Hematopoietic multipotent progenitor cell treated with erythropoietin and hydrocortisone succinate and interleukin-3 and kit ligand, for 6 days (in vitro differentiated cells): Measurements from ENCODE around the gene HRH1.
A peak's percentile ranks its signal among the peaks of the same experiment; 100 is the strongest.
"Not testable (repeated sequence)": the region's sequence is repeated elsewhere in the genome, so short reads cannot be mapped to it uniquely, and the experiment has no call there.

Source experiments
- DNase-seq: peaks from one replicate; pipeline ENCODE4 v3.0.0-alpha.2; 2015

HRH1 gene

GRCh38 chr3:11173828-11174465 is 19.7 kb downstream of the HRH1 start:
- no peak for DNase-seq

- DNase-seq: no peak
Observed at GRCh38 chr3:11178421-11178820, 24.1 kb downstream of the HRH1 start.

GRCh38 chr3:11184328-11184969 is 30.2 kb downstream of the HRH1 start:
- not testable (repeated sequence) for DNase-seq

GRCh38 chr3:11185144-11185543 is 30.9 kb downstream of the HRH1 start:
- no peak for DNase-seq

GRCh38 chr3:11185564-11186317 is 31.4 kb downstream of the HRH1 start:
- DNase-seq: no peak

- no peak for DNase-seq
Observed at GRCh38 chr3:11186318-11186692, 32.0 kb downstream of the HRH1 start.

- no peak for DNase-seq
Observed at GRCh38 chr3:11186771-11187191, 32.5 kb downstream of the HRH1 start.

- no peak for DNase-seq
Observed at GRCh38 chr3:11187681-11188080, 33.4 kb downstream of the HRH1 start.

- DNase-seq: no peak
Observed at GRCh38 chr3:11188231-11188630, 33.9 kb downstream of the HRH1 start.

GRCh38 chr3:11195201-11195600 is 40.9 kb downstream of the HRH1 start:
- no peak for DNase-seq

GRCh38 chr3:11195721-11196332 is 41.5 kb downstream of the HRH1 start:
- DNase-seq: no peak

GRCh38 chr3:11197484-11197883 is 43.2 kb downstream of the HRH1 start:
- DNase-seq: no peak

- no peak for DNase-seq
Observed at GRCh38 chr3:11198070-11198469, 43.8 kb downstream of the HRH1 start.

- DNase-seq: no peak
Observed at GRCh38 chr3:11198495-11198894, 44.2 kb downstream of the HRH1 start.

GRCh38 chr3:11199902-11200845 is 45.9 kb downstream of the HRH1 start:
- DNase-seq: no peak

- DNase-seq: no peak
Observed at GRCh38 chr3:11201251-11202019, 47.1 kb downstream of the HRH1 start.

GRCh38 chr3:11203961-11204360 is 49.7 kb downstream of the HRH1 start:
- DNase-seq: no peak

- DNase-seq: no peak
Observed at GRCh38 chr3:11204697-11205348, 50.5 kb downstream of the HRH1 start.

- DNase-seq: peak; percentile 24
Observed at GRCh38 chr3:11205881-11206280, 51.6 kb downstream of the HRH1 start.

- DNase-seq: no peak
Observed at GRCh38 chr3:11206316-11206715, 52.0 kb downstream of the HRH1 start.

- no peak for DNase-seq
Observed at GRCh38 chr3:11206953-11207352, 52.7 kb downstream of the HRH1 start.
